ENCODE measurements around the gene PSMD11. TPM values are rescaled to one million over a fixed set of nuclear protein-coding genes. Genes with fewer than 3 reads are reported as not detected.

The PSMD11 gene
- total RNA-seq, 6 experiments from 2014 or later, result 45.7 to 61.3 (median 51.6) TPM

GRCh38 chr17:32429598-32429997 is 14.7 kb upstream of the PSMD11 start:
- no peaks in the 10 kb centered on the region for H3K27me3 ChIP-seq
- WGBS (ENCODE audit: insufficient coverage, low coverage, low lambda C conversion rate, missing lambda C conversion rate), result no CpG with 5 or more reads among the region's 2 CpGs
- H3K4me1 ChIP-seq, result no peaks in the 10 kb centered on the region
- H3K27ac ChIP-seq, result no peak overlapping the region
- H3K36me3 ChIP-seq, result no peaks in the 10 kb centered on the region
- intact Hi-C loops (cut with DNase I), result no loop called here
- H3K9me3 ChIP-seq, result no peaks in the 10 kb centered on the region
- ATAC-seq (no peak), DNase-seq (no peak)
- no peak overlapping the region for H3K4me3 ChIP-seq
- TF ChIP-seq POLR2A (IDR thresholded peaks at IDR 0.05), result no peak
- TF ChIP-seq CTCF (IDR thresholded peaks at IDR 0.05), result no peak

- WGBS (ENCODE audit: insufficient coverage, low coverage, low lambda C conversion rate, missing lambda C conversion rate), result 68% methylated on average over 5 of the region's 5 CpGs
- peaks cover 0 to 9% (median 2%) of the 10 kb centered on the region in 4 donors for H3K4me1 ChIP-seq
- H3K27ac ChIP-seq, result no peak overlapping the region
- intact Hi-C loops (cut with DNase I), result no loop called here
- no peak overlapping the region for H3K4me3 ChIP-seq
- TF ChIP-seq CTCF (IDR thresholded peaks at IDR 0.05) (no peak), POLR2A (IDR thresholded peaks at IDR 0.05) (no peak)
- DNase-seq, result no peak
- no peaks in the 10 kb centered on the region for H3K27me3 ChIP-seq
- ATAC-seq, result no peak
- no peaks in the 10 kb centered on the region for H3K36me3 ChIP-seq
- H3K9me3 ChIP-seq, result no peaks in the 10 kb centered on the region
These were observed 3.6 kb upstream of the PSMD11 start for GRCh38 chr17:32440722-32441121.

GRCh38 chr17:32441886-32442285 is 2.4 kb upstream of the PSMD11 start:
- Histone ChIP-seq H3K27ac (no peak overlapping the region), H3K36me3 (peaks cover 0 to under 1% (median 0%) of the 10 kb centered on the region in 4 donors), H3K4me3 (no peak overlapping the region), H3K27me3 (no peaks in the 10 kb centered on the region), H3K4me1 (peaks cover 0 to 17% (median 7%) of the 10 kb centered on the region in 4 donors), H3K9me3 (no peaks in the 10 kb centered on the region)
- intact Hi-C loops (cut with DNase I), result no loop called here
- WGBS (ENCODE audit: insufficient coverage, low coverage, low lambda C conversion rate, missing lambda C conversion rate), result 53% methylated on average over 2 of the region's 2 CpGs
- DNase-seq (no peak), ATAC-seq (no peak)
- TF ChIP-seq POLR2A (IDR thresholded peaks at IDR 0.05), result no peak
- TF ChIP-seq CTCF (IDR thresholded peaks at IDR 0.05), result no peak

- no peak overlapping the region for H3K27ac ChIP-seq
- ATAC-seq (peak in 1 of 4 donors; percentile 10), DNase-seq (peak in 1 of 3 donors; percentile 56)
- peaks cover 0 to 17% (median 7%) of the 10 kb centered on the region in 4 donors for H3K4me1 ChIP-seq
- H3K27me3 ChIP-seq, result no peaks in the 10 kb centered on the region
- peaks cover 0 to 21% (median 7%) of the 10 kb centered on the region in 4 donors for H3K36me3 ChIP-seq
- no peak for TF ChIP-seq CTCF (IDR thresholded peaks at IDR 0.05)
- TF ChIP-seq POLR2A (IDR thresholded peaks at IDR 0.05), result no peak
- 4% methylated on average over 19 of the region's 29 CpGs for WGBS (ENCODE audit: insufficient coverage, low coverage, low lambda C conversion rate, missing lambda C conversion rate)
- H3K4me3 ChIP-seq, result peak overlapping the region; percentile 76 to 99 (median 96)
- no peaks in the 10 kb centered on the region for H3K9me3 ChIP-seq
- intact Hi-C loops (cut with DNase I), result no loop called here
These were observed 446 bp upstream of the PSMD11 start for GRCh38 chr17:32443827-32444300.

- Histone ChIP-seq H3K9me3 (no peaks in the 10 kb centered on the region), H3K27me3 (no peaks in the 10 kb centered on the region), H3K4me3 (peak overlapping the region; percentile 76 to 99 (median 96)), H3K4me1 (peaks cover 0 to 17% (median 7%) of the 10 kb centered on the region in 4 donors), H3K36me3 (peaks cover 0 to 32% (median 15%) of the 10 kb centered on the region in 4 donors), H3K27ac (peak overlapping the region; percentile 56 to 85 (median 71))
- ATAC-seq, result peak; percentile 38 to 50 (median 44)
- no peak for TF ChIP-seq CTCF (IDR thresholded peaks at IDR 0.05)
- TF ChIP-seq POLR2A (IDR thresholded peaks at IDR 0.05), result no peak
- WGBS (ENCODE audit: insufficient coverage, low coverage, low lambda C conversion rate, missing lambda C conversion rate), result 0% methylated on average over 9 of the region's 14 CpGs
- peak; percentile 39 to 54 (median 50) for DNase-seq
- intact Hi-C loops (cut with DNase I), result no loop called here
These were observed 735 bp downstream of the PSMD11 start for GRCh38 chr17:32445074-32445415.

Data from right lobe of liver (tissue), 6 donors.